GM23338 (cell line): ENCODE data around the gene CCDC85B. TPM values are rescaled to one million over a fixed set of nuclear protein-coding genes. Genes with fewer than 3 reads are reported as not detected.

Source experiments
- ATAC-seq: fragments of 200-7000 bp; cut with Tn5 transposase; 3 replicates; pipeline ENCODE4 v1.9.1; 2020
- DNase-seq: peaks from one replicate; pipeline ENCODE4 v3.0.0-alpha.2; 2015; ENCODE audit warnings: low spot score
- H2AFZ ChIP-seq: fragments of 200-600 bp; sonication (generic); 2 replicates; pipeline ENCODE4 v1.8.0; 2016; ENCODE audit warnings: antibody characterized with exemption, mild to moderate bottlenecking, moderate library complexity
- H3F3A ChIP-seq: fragments of 200-600 bp; sonication (generic); replicated peaks from 2 replicates; pipeline ENCODE4 v1.8.0; 2017; ENCODE audit warnings: antibody characterized with exemption, mixed run types, low read depth
- H3K27ac ChIP-seq: fragments of 200-600 bp; sonication (generic); 2 replicates; pipeline ENCODE4 v1.6.1; 2016; ENCODE audit warnings: low read depth
- H3K27me3 ChIP-seq: fragments of 200-600 bp; sonication (generic); 2 replicates; pipeline ENCODE4 v1.8.0; 2016; ENCODE audit warnings: mild to moderate bottlenecking, mixed run types, moderate library complexity; ENCODE audit not compliant: insufficient read depth
- H3K36me3 ChIP-seq: fragments of 200-600 bp; sonication (generic); 2 replicates; pipeline ENCODE4 v1.8.0; 2016; ENCODE audit warnings: mild to moderate bottlenecking; ENCODE audit not compliant: insufficient read depth
- H3K4me1 ChIP-seq: fragments of 200-600 bp; sonication (generic); 2 replicates; pipeline ENCODE4 v1.8.0; 2016; ENCODE audit warnings: mild to moderate bottlenecking, moderate library complexity; ENCODE audit not compliant: insufficient read depth
- H3K4me2 ChIP-seq: fragments of 200-600 bp; sonication (generic); 2 replicates; pipeline ENCODE4 v1.7.1; 2017; ENCODE audit warnings: mixed run types
- H3K4me3 ChIP-seq: fragments of 200-600 bp; sonication (generic); 2 replicates; pipeline ENCODE4 v1.6.1; 2016; ENCODE audit warnings: mixed run types
- H3K79me2 ChIP-seq: fragments of 200-600 bp; sonication (generic); replicated peaks from 2 replicates; pipeline ENCODE4 v1.8.0; 2017; ENCODE audit warnings: mild to moderate bottlenecking; ENCODE audit not compliant: insufficient read depth
- H3K9me2 ChIP-seq: fragments of 200-600 bp; sonication (generic); 2 replicates; pipeline ENCODE4 v1.8.0; 2017; ENCODE audit not compliant: insufficient read depth
- H4K20me1 ChIP-seq: fragments of 200-600 bp; sonication (generic); replicated peaks from 2 replicates; pipeline ENCODE4 v1.8.0; 2017; ENCODE audit warnings: mild to moderate bottlenecking; ENCODE audit not compliant: insufficient read depth
- H3K27ac Mint-ChIP-seq: 2 replicates; pipeline ENCODE4 v1.8.0; 2020; ENCODE audit warnings: inconsistent platforms, mild to moderate bottlenecking, moderate library complexity, mixed read lengths
- H3K27me3 Mint-ChIP-seq: 3 replicates; pipeline ENCODE4 v1.8.0; 2022; ENCODE audit warnings: low read depth, mild to moderate bottlenecking, moderate library complexity, mixed read lengths, inconsistent platforms; ENCODE audit not compliant: insufficient read depth, poor library complexity
- H3K36me3 Mint-ChIP-seq: 3 replicates; pipeline ENCODE4 v1.8.0; 2021; ENCODE audit warnings: low read depth, mild to moderate bottlenecking, inconsistent platforms, moderate library complexity, mixed read lengths
- H3K4me1 Mint-ChIP-seq: 3 replicates; pipeline ENCODE4 v1.8.0; 2020; ENCODE audit warnings: mild to moderate bottlenecking, inconsistent platforms, mixed read lengths
- H3K4me3 Mint-ChIP-seq: 3 replicates; pipeline ENCODE4 v1.8.0; 2021; ENCODE audit warnings: moderate library complexity, mild to moderate bottlenecking, inconsistent platforms, mixed read lengths
- H3K9me3 Mint-ChIP-seq: 3 replicates; pipeline ENCODE4 v1.8.0; 2020; ENCODE audit warnings: moderate library complexity, mild to moderate bottlenecking, inconsistent platforms, mixed read lengths
- CREB1 ChIP-seq: fragments of 250-450 bp; sonication (Bioruptor Pico); IDR thresholded peaks from 2 replicates; pipeline ENCODE4 v1.5.0; 2020; ENCODE audit warnings: low read depth, mild to moderate bottlenecking, moderate library complexity
- CTCF ChIP-seq, 2 experiments: fragments of 200-600 bp in 1 of 2; sonication (generic) in 1 of 2; conservative IDR thresholded peaks; 2 replicates each; pipeline versions ENCODE4 v1.5.1 to v1.6.1; 2016 to 2017; ENCODE audit warnings: antibody characterized with exemption in 2 of 2, low read depth in 2 of 2, mild to moderate bottlenecking in 2 of 2, moderate library complexity in 1 of 2
- EZH2 ChIP-seq: fragments of 200-600 bp; sonication (generic); IDR thresholded peaks from one replicate; pipeline ENCODE4 v1.8.0; 2017; ENCODE audit warnings: antibody characterized with exemption, mild to moderate bottlenecking, low read depth; ENCODE audit not compliant: unreplicated experiment
- EZH2phosphoT487 ChIP-seq: fragments of 200-600 bp; sonication (generic); IDR thresholded peaks from one replicate; pipeline ENCODE4 v1.8.1; 2018; ENCODE audit warnings: antibody characterized with exemption; ENCODE audit not compliant: unreplicated experiment
- STAT1 ChIP-seq: IDR thresholded peaks from one replicate; pipeline ENCODE4 v1.6.1; 2016; ENCODE audit warnings: antibody characterized with exemption; ENCODE audit not compliant: unreplicated experiment
- ZNF114 ChIP-seq: fragments of 250-450 bp; sonication (Bioruptor Pico); IDR thresholded peaks from 2 replicates; pipeline ENCODE4 v1.5.0; 2020; ENCODE audit warnings: mild to moderate bottlenecking, moderate library complexity
- ZNF331 ChIP-seq: fragments of 250-450 bp; sonication (Bioruptor Pico); IDR thresholded peaks from 2 replicates; pipeline ENCODE4 v1.5.0; 2020; ENCODE audit warnings: low read depth, mild to moderate bottlenecking, moderate library complexity
- polyA plus RNA-seq: library from polyadenylated mRNA; unstranded; fragments of >200 nt; fragmentation: Nextera tagmentation; extraction: Ambion mirVana; gene quantifications from 2 replicates; pipeline ENCODE4 v1.2.1, GENCODE V29; 2016
- total RNA-seq: library from RNA; depleted of rRNA; stranded (reverse); fragments of >200 nt; shearing (Covaris generic); gene quantifications from 2 replicates; pipeline ENCODE4 v1.2.3, GENCODE V29; 2014
- TF ChIP-seq, protein P1 (sequence below): IDR thresholded peaks from one replicate; pipeline ENCODE4 v1.6.1; 2018; ENCODE audit warnings: antibody characterized with exemption; ENCODE audit not compliant: unreplicated experiment

CCDC85B gene
- total and polyA plus RNA-seq, 2 experiments from 2014 or later = 54.5 to 66.3 TPM

DNA sequence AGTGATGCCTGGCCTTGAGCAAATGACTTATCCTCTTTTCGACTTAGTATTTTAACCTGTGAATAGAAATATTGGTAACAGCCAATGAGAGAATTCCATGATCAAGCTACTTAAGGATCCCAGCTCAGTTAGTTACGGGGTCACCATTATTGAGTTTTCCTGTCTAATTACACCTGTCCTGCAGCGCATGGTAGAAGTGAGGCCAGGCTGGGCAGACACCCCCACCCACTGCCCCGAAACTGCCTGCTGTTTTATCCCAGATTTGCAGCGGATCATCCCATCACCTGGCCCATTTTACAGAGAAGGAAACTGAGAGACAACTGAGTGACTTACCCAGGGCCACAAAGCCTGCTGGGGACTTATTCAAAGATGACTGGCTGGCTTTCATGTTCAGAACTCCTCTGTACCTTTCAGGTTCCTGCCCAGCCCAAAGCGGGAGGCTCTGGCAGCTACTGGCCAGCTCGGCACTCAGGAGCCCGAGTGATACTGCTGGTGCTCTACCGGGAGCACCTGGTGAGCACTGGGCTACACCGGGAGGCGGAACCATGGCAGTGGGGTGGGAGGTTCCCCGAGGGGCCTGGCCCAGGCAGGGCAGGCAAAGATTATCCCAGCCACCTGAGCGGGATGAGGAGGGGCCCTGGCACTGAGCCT lies 28.8 kb upstream of the CCDC85B start (continued):
- TF ChIP-seq, protein P1, sequence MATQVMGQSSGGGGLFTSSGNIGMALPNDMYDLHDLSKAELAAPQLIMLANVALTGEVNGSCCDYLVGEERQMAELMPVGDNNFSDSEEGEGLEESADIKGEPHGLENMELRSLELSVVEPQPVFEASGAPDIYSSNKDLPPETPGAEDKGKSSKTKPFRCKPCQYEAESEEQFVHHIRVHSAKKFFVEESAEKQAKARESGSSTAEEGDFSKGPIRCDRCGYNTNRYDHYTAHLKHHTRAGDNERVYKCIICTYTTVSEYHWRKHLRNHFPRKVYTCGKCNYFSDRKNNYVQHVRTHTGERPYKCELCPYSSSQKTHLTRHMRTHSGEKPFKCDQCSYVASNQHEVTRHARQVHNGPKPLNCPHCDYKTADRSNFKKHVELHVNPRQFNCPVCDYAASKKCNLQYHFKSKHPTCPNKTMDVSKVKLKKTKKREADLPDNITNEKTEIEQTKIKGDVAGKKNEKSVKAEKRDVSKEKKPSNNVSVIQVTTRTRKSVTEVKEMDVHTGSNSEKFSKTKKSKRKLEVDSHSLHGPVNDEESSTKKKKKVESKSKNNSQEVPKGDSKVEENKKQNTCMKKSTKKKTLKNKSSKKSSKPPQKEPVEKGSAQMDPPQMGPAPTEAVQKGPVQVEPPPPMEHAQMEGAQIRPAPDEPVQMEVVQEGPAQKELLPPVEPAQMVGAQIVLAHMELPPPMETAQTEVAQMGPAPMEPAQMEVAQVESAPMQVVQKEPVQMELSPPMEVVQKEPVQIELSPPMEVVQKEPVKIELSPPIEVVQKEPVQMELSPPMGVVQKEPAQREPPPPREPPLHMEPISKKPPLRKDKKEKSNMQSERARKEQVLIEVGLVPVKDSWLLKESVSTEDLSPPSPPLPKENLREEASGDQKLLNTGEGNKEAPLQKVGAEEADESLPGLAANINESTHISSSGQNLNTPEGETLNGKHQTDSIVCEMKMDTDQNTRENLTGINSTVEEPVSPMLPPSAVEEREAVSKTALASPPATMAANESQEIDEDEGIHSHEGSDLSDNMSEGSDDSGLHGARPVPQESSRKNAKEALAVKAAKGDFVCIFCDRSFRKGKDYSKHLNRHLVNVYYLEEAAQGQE = no peak
- TF ChIP-seq CREB1 (CRISPR knock-in tag) = no peak

GRCh38 chr11:65862191-65862735 lies 28.2 kb upstream of the CCDC85B start:
- peak overlapping the region; percentile 91 for H3K4me3 Mint-ChIP-seq
- TF ChIP-seq ZNF114 (CRISPR knock-in tag) (no peak), CREB1 (CRISPR knock-in tag) (no peak), EZH2 (no peak), STAT1 (no peak), CTCF (conservative IDR thresholded peaks at IDR 0.05; ENCODE audit: low read depth in 2 of 2) (no peak), EZH2phosphoT487 (no peak), ZNF331 (CRISPR knock-in tag) (no peak)
- Histone ChIP-seq H3K4me3 (no peak overlapping the region), H3K4me1 (peaks cover 8% of the 10 kb centered on the region; the same call in 1 of the 2 replicates), H3K36me3 (peaks cover 4% of the 10 kb centered on the region; the same call in 1 of the 2 replicates), H3K9me2 (no peaks in the 10 kb centered on the region), H3K4me2 (no peak overlapping the region), H2AFZ (no peak overlapping the region), H3K27ac (no peak overlapping the region), H4K20me1 (peaks cover 6% of the 10 kb centered on the region; the same call in 1 of the 2 replicates), H3F3A (peaks cover 27% of the 10 kb centered on the region), H3K27me3 (no peaks in the 10 kb centered on the region), H3K79me2 (peaks cover 14% of the 10 kb centered on the region)
- H3K4me1 Mint-ChIP-seq = peaks cover 14% of the 10 kb centered on the region
- peaks cover 23% of the 10 kb centered on the region for H3K27me3 Mint-ChIP-seq
- H3K36me3 Mint-ChIP-seq = peaks cover 39% of the 10 kb centered on the region
- H3K9me3 Mint-ChIP-seq = peaks cover 4% of the 10 kb centered on the region; the same call in 2 of the 3 replicates
- DNase-seq (no peak), ATAC-seq (no peak)
- H3K27ac Mint-ChIP-seq = no peak overlapping the region
